GM21723 (cell line): ENCODE results near the gene RPL32.
"Not testable (repeated sequence)": the region's sequence is repeated elsewhere in the genome, so short reads cannot be mapped to it uniquely, and the experiment has no call there.

Source experiments
- ATAC-seq: cut with Tn5 transposase; IDR thresholded peaks from one replicate; pipeline ENCODE4 v1.9.1; 2021; ENCODE audit warnings: mild to moderate bottlenecking, moderate library complexity; ENCODE audit not compliant: unreplicated experiment

Gene RPL32

DNA sequence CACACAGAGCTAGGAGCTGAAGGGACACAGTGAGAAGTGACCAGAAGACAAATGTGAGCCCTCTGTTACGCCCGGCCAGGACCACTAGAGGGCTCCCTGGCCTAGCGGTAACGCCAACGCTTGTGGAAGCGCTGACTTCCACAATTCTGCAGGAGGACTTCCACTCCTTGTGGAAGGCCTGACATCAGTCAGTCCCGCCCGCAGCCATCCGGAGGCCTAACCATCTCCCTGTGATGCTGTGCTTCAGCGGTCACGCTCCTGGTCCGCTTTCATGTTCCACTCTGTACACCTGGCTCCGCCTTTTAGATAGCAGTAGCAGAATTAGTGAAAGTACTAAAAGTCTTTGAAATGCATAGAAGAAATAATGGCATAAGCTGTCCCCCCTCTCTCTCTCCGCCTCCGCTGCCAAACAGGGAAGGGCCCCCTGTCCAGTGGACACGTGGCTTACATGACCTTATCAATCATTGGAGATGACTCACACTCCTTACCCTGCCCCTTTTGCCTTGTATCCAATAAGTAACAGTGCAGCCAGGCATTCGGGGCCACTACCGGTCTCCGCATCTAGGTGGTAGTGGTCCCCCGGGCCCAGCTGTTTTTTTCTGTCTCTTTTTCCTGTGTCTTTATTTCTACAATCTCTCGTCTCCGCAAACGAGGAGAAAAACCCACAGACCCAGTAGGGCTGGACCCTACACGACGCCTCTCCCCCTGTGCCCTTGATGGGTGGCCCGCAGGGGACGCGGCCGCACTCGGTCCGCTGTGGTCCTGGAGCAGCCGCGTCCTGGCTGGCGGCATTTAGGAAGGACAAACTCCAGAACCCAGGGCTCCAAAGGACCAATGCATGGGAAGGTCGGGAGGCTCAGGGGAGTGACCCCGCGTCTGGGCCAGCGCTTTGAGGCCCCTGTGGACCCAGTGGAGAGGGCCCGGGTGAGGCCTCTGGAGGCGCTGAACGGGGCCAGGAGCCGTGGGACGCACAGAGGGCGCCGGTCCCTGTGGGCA lies 27.0 kb upstream of the RPL32 start:
- ATAC-seq, result peak; percentile 66

DNA sequence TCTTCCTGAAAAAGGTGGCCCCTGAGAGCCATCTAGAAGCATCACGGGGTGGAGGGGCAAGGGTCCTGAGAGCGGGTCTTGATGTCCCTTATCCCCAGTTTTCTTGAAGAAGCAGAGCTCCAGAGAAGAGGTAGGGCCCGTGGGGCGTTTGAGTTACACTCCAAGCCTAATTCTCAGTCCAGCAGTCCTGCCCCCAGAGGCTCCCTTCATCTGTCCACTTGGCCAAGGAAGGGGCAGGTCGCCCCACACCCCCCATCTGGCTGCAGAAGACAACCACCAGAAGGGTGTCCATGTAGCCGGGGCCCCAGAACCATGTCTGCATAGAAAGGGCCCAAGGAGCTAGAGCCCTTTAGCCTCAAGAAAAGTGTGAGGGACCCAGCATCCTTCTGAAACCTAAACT lies 25.5 kb upstream of the RPL32 start:
- ATAC-seq, result no peak

DNA sequence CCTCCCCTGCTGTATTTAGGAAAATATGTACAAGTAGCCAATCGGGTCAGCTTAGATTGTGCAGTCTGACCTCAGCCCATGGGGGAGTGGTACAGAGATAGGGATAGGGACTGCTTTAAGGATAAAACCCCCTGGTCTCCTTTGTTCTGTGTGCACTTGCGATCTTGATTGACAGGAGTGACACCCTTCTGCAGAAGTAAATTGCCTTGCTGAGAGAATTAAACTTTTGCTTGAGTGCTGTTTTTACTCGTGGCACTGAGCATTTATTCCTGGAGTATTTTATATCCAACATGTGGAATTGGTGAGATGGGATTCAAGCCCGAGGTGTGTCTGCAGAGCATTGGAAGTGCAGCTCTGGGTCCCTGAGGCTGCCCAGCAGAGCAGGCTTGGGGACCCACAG lies 23.9 kb upstream of the RPL32 start:
- no peak for ATAC-seq

DNA sequence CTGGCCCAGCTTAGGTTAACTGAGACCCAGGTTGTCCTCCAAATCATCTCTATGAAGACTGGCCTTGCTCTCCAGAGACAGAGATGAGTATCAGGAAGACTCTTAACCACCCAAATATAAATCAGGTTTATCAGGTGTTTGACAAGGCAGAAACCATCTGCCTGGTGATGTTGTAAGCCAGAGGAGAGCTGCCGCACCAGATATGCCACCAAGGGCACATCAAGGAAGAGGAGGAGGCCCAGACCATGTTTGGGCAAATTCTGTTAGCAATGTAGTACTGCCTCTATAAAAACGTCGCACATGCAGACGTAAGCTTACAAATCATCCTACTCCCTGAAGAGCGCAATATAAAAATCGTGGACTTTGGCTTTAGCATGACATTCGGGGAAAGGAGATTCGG lies 21.0 kb upstream of the RPL32 start:
- ATAC-seq, result no peak

DNA sequence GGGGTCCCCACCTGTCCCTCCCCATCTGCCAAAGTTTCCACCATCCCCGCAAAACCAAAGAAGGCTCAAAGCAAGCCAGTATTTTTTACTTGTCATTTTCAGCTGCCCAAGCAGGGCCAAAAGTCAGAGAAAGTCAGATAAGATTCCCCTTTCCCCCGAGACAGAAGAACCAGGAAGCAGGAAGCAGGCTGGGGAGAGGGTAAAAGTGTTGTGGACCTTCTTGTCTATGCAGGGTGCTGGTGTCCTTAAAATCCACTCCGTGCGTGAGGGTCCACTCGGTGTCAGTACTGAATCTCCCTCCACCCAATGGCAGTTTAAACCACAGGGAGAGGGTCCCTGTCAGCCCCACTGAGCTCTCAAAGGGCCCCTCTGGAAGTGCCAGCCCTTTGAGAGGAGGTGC lies 20.2 kb upstream of the RPL32 start:
- no peak for ATAC-seq

DNA sequence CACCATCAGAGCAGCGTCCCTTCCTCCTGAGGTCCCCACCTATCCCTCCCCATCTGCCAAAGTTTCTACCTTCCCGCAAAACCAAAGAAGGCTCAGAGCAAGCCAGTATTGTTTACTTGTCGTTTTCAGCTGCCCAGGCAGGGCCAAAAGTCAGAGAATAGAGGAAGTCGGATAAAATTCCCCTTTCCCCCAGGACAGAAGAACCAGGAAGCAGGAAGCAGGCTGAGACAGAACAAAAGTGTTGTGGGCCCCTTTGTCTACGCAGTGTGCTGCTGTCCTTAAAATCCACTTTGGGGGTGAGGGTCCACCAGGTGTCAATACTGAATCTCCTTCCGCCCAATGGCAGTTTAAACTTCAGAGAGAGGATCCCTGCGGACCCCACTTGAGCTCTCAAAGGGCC lies 18.5 kb upstream of the RPL32 start:
- ATAC-seq, result no peak

DNA sequence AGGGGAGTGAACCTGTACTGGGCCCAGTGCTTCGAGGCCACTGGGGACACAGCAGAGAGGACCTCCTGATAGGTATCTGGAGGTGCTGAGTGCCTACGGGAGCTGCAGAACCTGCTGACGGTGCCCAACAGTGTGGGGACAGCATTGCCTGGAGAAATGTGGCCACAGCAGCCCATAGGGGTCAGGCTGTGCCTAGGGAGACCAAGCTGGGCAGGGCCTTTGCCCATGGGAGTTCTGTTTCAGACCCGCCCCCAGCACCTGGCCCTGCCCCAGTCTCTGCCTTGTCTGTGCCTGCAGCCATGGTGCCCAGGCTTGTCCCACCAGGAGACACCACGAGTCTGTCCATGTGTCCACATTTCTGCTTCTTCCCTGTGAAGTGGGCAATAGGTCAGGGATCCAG lies 15.3 kb upstream of the RPL32 start:
- ATAC-seq, result no peak

DNA sequence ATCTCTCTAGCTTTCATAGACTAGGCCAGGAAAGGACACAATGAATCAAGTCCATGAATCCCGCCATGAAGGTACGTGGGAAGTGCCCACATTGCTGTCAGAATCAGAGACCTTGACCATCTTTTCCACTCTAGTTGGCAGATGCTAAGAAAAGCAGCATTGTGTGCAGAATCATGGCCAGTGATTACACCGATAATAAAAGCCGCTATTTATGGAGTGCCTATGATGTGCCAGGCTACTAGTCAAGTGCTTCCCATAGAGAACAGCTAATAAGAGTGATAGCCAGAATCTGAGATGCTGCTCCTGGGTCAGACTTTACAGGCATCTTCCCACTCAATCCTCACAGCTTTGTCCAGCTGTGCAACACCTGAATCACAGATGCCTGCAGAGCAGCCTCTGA lies 13.2 kb upstream of the RPL32 start:
- no peak for ATAC-seq

DNA sequence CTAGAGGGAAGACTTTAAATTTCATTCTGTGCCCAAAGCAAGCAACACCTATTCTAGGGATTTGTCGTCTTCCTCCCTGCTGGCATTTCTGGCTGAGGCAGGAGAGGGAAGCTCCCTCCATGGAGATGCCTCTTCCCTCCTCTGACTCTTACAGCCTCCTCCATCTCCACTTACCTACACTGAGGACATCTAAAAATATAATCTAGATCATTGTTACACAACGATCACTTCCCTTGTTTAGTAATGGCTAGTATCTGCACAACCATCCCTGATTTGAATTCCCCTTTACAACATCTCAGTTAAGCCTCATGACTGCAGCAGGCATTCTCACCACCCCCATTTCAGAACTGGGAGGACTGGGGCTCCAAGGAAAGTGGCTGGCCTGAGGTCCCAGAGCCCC lies 12.5 kb upstream of the RPL32 start:
- not testable (repeated sequence) for ATAC-seq

DNA sequence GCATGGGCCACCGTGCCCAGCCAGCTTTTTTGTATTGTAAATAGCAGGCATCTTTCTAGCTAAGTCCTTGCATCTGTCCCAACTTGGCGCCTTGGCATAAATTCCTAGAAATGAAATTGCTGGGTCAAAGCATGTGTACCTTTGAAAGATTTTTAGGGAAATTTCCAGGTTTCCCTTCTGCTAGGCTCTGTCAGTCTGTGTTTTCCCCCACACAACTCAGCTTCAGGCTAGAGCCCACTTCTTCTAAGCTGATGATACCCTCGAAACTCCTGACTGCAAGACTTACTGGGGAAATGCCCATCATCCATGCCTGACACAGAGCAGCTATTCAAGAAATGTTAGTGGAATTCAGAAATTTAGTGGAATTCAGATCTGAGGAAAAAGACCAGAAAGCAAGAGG lies 10.8 kb upstream of the RPL32 start:
- ATAC-seq, result no peak

DNA sequence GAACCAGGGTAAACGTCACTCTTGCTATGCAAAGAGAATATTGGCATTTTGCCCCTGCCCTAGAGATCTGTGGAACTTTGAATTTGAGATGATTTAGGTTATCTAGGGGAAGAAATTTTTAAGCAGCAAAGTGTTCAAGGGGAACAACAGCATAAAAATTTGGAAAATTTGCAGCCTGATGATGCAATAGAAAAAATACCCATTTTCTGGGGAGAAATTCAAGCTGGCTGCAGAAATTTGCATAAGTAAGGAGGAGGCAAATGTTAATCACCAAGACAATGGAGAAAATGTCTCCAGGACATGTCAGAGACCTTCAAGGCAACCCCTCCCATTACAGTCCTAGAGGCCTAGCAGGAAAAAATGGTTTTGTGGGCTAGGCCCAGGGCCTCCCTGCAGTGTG lies 4.4 kb upstream of the RPL32 start:
- no peak for ATAC-seq

DNA sequence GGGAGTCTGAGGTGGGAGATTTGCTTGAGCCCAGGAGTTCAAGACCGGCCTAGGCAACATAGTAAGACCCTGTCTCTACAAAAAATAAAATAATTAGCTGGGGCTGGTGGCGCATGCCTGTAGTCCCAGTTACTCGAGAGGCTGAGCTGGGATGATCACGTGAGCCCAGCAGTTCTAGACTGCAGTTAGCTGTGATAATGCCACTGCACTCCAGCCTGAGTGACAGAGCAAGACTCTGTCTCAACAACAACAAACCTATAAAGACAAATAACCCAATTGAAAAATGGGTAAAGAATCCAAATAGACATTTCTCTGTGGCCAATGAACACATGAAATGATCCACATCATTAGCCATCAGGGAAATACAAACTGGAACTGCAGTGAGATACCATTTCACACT lies 1.1 kb upstream of the RPL32 start:
- no peak for ATAC-seq

DNA sequence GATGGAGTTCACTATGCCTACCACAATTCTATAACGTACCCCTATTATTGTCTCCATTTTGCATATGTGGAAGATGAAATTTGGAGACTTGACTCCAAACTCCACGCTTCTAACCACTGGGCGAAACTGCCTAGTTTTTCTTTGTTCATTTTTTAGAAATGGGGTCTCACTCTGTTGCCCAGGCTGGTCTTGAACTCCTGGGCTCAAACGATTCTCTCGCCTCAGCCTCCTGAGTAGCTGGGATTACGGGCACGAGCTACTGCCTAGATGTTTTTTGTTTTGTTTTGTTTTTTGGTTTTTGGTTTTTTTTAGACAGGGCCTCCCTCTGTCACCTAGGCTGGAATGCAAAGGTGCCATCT lies 584 bp upstream of the RPL32 start:
- no peak for ATAC-seq

DNA sequence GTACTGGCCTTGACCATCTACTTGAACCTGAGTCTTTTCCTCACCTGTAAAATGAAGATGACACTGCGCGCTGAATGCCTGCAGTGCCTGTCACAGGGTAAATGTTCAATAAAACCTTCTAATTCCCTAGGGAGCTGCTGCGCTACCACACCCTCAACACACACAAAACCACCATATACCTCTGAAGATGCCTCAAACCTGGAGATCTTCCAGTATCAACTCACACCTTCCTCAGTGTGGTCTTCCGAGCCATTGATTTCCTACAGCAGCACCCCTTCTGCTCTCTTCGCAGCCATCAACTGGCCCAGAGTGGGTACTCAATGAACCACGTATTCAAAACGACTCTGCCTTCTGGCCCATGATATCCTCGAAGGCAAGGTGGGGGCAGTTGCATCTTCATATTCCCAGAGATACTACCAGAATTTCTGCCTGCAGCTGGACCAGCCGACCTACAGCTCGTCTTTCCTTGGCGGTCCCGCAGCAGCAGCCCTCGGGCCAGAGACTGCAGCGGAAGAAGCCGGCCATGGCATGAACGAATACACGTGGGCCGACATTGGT lies 695 bp downstream of the RPL32 start:
- ATAC-seq, result peak; percentile 38

DNA sequence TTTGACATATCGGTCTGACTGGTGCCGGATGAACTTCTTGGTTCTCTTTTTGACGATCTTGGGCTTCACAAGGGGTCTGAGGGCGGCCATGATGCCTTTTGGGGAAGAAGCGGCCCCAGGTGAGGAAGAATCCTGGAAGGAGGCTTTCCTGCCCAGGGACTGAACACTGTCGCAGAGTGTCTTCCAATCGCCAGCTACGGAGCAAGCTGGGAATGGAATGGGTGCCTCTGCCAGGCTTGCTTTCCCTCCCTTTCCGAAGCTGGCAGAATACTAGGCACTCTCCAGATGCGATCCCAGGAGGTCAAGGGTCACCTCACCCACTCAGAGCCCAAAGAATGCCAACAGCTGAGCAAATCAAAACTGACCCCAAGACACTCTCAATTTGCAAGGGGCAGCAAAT lies 1.2 kb downstream of the RPL32 start:
- not testable (repeated sequence) for ATAC-seq

DNA sequence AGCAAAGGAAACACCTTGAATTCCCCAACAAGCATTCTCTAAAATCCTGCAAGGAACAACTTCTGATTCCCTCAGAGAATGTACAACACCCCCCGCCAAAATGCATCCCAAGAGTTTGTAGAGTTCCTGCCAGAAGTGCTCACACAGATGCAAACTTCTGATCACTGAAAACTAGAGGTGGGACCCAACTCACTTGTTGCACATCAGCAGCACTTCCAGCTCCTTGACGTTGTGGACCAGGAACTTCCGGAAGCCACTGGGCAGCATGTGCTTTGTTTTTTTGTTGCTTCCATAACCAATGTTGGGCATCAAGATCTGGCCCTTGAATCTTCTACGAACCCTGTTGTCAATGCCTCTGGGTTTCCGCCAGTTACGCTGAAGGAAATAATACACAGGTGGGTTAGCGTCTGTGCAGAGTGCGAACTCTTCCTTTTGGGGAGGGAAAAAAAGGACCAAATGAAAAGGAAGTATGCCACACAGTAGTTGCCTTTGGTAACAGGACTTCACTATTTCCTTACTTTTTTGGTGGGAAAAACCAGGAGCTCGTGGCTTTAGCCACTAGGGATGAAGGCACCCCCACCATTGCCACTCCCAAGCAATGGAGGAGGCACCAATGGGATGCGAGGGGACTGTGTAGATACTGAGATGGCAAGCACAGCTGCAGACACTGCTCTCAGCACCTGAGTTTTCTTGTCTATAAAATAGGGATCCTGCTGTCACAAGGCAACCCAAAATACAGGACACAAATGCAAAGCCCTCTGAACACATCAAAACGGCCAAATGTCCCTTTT lies 2.0 kb downstream of the RPL32 start:
- ATAC-seq, result no peak

DNA sequence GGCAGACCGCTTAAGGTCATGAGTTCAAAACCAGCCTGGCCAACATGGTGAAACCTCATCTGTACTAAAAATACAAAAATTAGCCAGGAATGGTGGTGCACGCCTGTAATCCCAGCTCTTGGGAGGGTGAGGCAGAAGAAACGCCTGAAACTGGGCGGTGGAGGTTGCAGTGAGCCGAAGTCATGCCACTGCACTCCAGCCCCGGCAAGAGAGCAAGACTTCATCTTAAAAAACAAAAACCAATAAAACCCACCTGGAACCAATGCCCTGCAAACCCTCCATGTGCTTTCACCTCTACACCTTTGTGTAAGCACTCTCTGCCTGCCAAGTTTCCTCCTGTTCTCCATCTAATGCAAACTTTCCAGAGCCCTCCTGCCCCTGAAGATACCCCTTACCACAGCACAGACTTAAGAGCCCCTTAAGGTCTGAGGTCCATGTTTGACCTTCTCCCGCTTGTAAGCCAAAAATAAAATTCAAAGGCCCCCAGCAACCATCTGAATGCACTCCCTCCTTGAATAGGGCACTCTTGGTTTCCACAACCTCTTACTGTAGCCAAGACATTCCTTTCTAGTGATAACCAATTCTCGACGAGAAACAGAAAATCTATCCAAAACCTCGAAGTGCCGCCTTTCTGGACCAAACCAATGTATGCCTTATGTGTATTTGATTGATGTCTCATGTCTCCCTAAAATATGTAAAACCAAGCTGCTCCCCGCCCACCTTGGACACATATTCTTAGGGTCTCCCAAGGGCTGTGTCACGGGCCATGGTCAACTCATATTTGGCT lies 3.0 kb downstream of the RPL32 start:
- ATAC-seq, result no peak

DNA sequence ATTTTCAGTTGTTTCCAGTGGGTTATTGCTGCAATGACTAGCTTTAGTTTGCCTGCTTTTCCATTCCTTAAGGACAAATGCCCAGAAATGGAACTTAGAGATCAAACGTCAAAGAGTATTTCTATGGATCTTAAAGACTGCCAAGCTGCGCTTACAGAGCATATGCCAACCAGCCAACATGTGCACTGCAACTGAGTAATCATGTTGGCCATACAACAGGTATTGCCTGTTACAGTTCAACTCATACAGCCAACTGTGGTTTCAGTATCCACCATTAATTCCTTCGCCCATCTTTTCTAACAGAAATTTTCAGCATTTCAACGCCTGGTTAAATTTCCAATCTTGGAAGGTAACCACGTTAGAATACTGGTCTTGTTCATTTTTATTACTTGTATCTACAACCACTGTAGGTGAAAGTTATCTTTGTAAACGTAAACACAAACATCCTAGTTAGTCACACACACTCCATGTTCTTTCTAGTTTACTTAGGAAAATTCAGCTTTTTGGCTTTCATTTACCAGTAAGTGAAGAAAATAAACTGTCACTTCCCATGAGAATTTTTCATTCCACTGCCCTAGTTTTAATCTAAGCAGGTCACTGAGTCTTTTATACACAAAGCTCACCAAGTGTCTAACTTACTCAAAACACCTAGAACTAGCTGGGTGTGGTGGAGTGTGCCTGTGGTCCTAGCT lies 3.9 kb downstream of the RPL32 start:
- no peak for ATAC-seq

DNA sequence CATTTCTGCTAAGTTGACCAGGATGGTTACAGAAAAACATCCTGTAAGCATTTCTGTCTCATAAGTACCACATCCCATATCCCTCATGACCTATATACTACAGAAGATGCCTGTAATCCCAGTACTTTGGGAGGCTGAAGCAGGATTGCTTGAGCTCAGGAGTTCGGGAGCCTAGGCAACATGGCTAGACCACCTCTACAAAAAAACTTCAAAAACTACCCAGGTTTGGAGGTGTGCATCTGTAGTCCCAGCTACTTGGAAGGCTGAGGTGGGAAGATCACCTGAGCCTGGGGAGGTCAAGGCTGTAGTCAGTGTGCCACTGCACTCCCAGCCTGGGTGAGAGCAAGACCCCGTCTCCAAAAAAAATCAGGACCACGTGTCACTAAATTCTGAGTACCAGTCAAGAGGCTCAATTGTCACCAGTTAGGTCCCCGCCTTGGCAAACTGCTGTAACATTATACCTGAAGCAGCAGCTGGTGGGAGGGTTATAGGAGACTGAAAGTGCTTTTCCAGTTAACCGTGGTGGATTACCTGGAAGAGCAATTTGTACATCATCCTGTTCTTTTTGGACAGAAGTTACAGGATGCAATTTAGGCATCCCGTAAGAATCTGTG lies 6.2 kb downstream of the RPL32 start:
- ATAC-seq, result no peak
